ENCODE measurements around the gene MYOM1. TPM values are rescaled to one million over a fixed set of nuclear protein-coding genes. Genes with fewer than 3 reads are reported as not detected.

Gene MYOM1
- total RNA-seq, 2 experiments from 2014 or later: 2.4 to 3.8 TPM

GRCh38 chr18:3055186-3055728 lies 164.5 kb downstream of the MYOM1 start:
- CTCF ChIA-PET (ENCODE audit: unreplicated experiment): no interaction called here
- POLR2A ChIA-PET: interaction anchor here (0.8 kb wide), 1 partner anchor 122 kb away, joined by 3 read pairs; no protein-coding TSS in a partner anchor

GRCh38 chr18:3054780-3055179 lies 165.0 kb downstream of the MYOM1 start:
- BruUV-seq (replicated peaks): no TSS peak

More at GRCh38 chr18:3055186-3055728, 164.5 kb downstream of the MYOM1 start:
- intact Hi-C loops (cut with micrococcal nuclease; ENCODE audit: unreplicated experiment): no loop called here
- H3K4me2 ChIP-seq (ENCODE audit: low read length): no peak overlapping the region
- H2AFZ ChIP-seq (ENCODE audit: low read length): no peak overlapping the region
- H3K4me1 ChIP-seq (ENCODE audit: insufficient read depth, low read length, poor library complexity, severe bottlenecking): peaks cover under 1% of the 10 kb centered on the region
- TF ChIP-seq EZH2phosphoT487 (IDR thresholded peaks at IDR 0.05; ENCODE audit: borderline replicate concordance, low read depth, low read length) (no peak), CTCF (conservative IDR thresholded peaks at IDR 0.05; ENCODE audit: low read length) (no peak)
- no TSS peak for BruUV-seq (replicated peaks)
- H3K27ac ChIP-seq (ENCODE audit: low read depth, low read length, poor library complexity, severe bottlenecking): no peak overlapping the region
- H3K36me3 ChIP-seq (ENCODE audit: insufficient read depth, low read length): no peaks in the 10 kb centered on the region
- no peak for DNase-seq (ENCODE audit: low spot score)
- H3K79me2 ChIP-seq (ENCODE audit: insufficient read depth, low read depth, low read length): no peaks in the 10 kb centered on the region
- H3K9me2 ChIP-seq (ENCODE audit: insufficient read depth, low read length): no peaks in the 10 kb centered on the region
- no peak overlapping the region for H3K4me3 ChIP-seq (ENCODE audit: low read depth, low read length, poor library complexity, severe bottlenecking)
- H3K9me3 ChIP-seq (ENCODE audit: low read length): no peaks in the 10 kb centered on the region
- no peaks in the 10 kb centered on the region for H4K20me1 ChIP-seq (ENCODE audit: insufficient read depth, low read length)

More at GRCh38 chr18:3054780-3055179, 165.0 kb downstream of the MYOM1 start:
- CTCF ChIA-PET (ENCODE audit: unreplicated experiment): no interaction called here
- Histone ChIP-seq H3K79me2 (ENCODE audit: insufficient read depth, low read depth, low read length) (no peaks in the 10 kb centered on the region), H2AFZ (ENCODE audit: low read length) (no peak overlapping the region), H3K27ac (ENCODE audit: low read depth, low read length, poor library complexity, severe bottlenecking) (no peak overlapping the region), H3K36me3 (ENCODE audit: insufficient read depth, low read length) (no peaks in the 10 kb centered on the region), H3K4me2 (ENCODE audit: low read length) (no peak overlapping the region), H3K9me3 (ENCODE audit: low read length) (no peaks in the 10 kb centered on the region), H3K4me1 (ENCODE audit: insufficient read depth, low read length, poor library complexity, severe bottlenecking) (no peaks in the 10 kb centered on the region), H3K9me2 (ENCODE audit: insufficient read depth, low read length) (no peaks in the 10 kb centered on the region), H4K20me1 (ENCODE audit: insufficient read depth, low read length) (no peaks in the 10 kb centered on the region), H3K4me3 (ENCODE audit: low read depth, low read length, poor library complexity, severe bottlenecking) (no peak overlapping the region)
- no peak for DNase-seq (ENCODE audit: low spot score)
- no peak for TF ChIP-seq CTCF (conservative IDR thresholded peaks at IDR 0.05; ENCODE audit: low read length)
- no peak for TF ChIP-seq EZH2phosphoT487 (IDR thresholded peaks at IDR 0.05; ENCODE audit: borderline replicate concordance, low read depth, low read length)
- intact Hi-C loops (cut with micrococcal nuclease; ENCODE audit: unreplicated experiment): no loop called here
- POLR2A ChIA-PET: no interaction called here
